IPS-18c (cell line): ENCODE data around the gene PPP2R2B.
"Not testable (repeated sequence)": the region's sequence is repeated elsewhere in the genome, so short reads cannot be mapped to it uniquely, and the experiment has no call there.

Experiments used
- H3K4me3 ChIP-seq: 2 replicates; pipeline ENCODE4 v1.7.0; 2013; ENCODE audit warnings: low read depth, mild to moderate bottlenecking, low read length, moderate library complexity; ENCODE audit not compliant: insufficient read depth
- H3K9me3 ChIP-seq: one replicate; pipeline ENCODE4 v1.6.1; 2013; ENCODE audit warnings: mild to moderate bottlenecking, low read length, moderate library complexity; ENCODE audit not compliant: control insufficient read depth, insufficient read depth

PPP2R2B gene

GRCh38 chr5:146744068-146744745 lies 134.3 kb downstream of the PPP2R2B start:
- H3K4me3 ChIP-seq, result no peak overlapping the region
- no peaks in the 10 kb centered on the region for H3K9me3 ChIP-seq

DNA sequence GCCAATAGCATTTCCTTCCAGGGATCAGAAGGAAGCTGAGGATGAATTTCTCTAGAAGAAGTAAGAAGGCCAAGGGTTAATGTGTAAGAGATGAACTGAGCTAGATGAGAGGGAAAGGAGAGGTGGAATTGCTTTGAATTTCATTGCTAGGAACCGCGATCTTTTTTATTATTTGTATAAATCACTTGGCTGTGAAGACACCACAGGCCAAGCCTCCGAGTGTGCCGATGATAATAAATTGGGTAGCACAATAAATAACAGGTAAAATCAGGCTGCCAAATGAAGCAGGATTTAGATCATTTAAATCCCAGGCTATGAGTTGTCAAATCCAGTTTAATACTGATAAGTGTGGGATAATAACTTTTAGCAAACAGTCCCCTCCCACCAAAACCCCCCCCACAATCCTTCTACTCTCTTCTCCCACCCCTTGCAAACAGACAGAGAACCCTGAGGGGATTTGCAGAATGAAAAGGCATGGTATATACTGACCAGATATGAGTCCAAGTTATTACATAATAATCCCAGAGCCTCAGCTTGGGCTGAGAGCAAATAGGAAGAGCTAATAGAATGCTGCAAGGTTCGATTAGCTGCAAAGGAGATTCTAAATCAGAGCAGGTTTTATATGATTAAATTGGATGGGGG lies 143.5 kb downstream of the PPP2R2B start:
- H3K4me3 ChIP-seq, result no peak overlapping the region
- no peaks in the 10 kb centered on the region for H3K9me3 ChIP-seq

DNA sequence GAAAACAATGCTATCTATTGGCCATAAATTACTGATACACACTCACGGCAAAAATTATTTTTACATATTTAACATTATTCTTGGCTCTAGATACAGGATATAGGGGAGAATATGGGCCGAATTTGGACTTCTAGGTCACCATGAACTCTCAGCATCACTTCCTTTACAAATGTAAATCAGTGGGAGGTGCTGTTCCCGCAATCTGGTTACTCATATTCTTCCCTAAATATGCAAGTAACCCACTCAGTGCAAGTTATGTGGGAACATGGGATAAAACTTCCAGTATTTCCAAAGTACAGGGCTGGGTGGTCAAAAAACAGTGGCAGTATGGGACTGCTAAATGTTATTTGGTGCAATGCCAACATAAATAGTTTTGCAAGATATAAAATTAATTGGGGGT lies 145.6 kb downstream of the PPP2R2B start:
- H3K9me3 ChIP-seq, result peaks cover 8% of the 10 kb centered on the region

DNA sequence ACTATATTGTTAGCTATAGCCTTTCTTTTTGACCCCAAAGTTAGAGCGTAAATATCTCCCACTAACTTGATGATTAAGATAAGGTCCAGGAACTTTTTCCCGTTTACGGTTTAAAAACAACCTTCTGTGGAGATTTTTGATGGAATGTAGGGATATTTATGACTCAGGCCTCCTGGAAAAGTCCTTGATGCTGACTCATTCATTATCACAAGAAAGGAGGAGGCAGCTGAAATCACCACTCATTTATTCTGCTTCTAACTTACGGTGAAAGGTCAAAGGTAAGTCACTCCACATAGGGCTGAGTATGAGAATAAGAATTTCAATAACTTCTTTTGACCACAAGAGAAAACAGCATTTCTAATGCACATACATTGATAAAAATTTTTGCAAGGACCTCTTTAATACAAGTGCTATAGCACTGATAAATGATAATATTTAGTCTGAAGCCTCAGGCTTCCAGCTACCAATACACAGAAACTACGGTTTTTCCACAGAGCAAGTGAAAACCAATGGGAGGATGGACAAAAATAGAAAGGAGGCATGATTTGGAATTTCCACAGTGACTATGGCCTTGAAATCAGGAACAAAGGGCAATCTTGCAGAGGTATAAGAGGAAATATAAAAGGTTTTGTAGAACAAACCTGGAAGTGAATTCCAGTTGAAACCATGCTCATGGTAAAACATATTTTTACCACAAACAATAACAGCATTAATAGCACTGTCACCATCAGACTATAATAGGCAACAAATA lies 146.5 kb downstream of the PPP2R2B start:
- Histone ChIP-seq H3K4me3 (no peak overlapping the region), H3K9me3 (peaks cover 8% of the 10 kb centered on the region)

More for the DNA sequence above, 145.6 kb downstream of the PPP2R2B start:
- no peak overlapping the region for H3K4me3 ChIP-seq

DNA sequence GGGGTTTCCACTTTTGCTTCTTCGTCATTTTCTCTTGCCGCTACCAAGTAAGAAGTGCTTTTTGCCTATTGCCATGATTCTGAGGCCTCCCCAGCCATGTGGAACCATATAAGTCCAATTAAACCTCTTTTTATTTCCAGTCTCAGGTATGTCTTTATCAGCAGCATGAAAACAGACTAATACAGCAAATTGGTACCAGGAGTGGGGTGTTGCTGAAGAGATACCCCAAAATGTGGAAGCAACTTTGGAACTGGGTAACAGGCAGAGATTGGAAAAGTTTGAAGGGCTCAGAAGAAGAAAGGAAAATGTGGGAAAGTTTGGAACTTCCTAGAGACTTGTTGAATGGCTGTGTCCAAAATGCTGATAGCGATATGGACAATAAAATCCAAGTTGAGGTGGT lies 149.8 kb downstream of the PPP2R2B start:
- H3K4me3 ChIP-seq, H3K9me3 ChIP-seq: not testable (repeated sequence)

DNA sequence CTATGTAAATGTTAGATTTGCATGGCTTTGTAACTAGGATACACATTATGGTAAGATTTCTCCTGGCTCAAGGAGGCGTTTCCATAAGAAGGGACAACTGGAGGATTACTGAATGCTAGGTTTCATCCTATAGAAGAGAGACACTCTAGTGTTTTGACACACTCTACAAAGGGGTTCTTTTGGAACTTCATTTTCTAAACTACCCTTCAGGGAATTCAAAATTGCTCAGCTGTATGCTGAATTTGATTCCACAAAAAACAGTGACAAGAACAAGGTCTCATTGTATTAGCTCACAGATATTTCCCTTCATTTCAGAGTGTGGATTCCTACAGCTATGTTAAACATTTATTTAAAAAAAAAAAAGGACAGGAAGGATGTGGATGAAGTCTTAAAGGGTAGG lies 151.7 kb downstream of the PPP2R2B start:
- no peak overlapping the region for H3K4me3 ChIP-seq

DNA sequence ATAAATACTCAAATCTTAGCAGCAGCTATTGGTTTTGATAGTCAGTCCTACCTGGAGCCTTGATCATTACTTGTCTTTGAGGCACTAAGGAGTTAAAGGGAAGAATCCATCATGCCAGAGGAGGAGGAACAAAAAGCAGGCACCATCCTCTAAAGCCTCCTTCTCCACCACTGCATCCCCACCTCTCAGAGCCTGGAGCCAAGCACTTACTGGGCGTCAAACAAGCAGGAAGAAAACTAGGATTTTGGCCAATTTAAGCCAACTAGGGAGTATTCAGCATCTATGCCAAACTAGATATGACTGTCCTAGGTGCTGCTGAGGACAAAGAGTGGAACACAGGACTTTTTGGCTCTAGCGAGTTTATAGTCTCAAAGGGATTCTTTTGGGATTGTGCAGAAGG lies 152.5 kb downstream of the PPP2R2B start:
- Histone ChIP-seq H3K9me3 (peaks cover 8% of the 10 kb centered on the region), H3K4me3 (no peak overlapping the region)

More for the DNA sequence above, 151.7 kb downstream of the PPP2R2B start:
- peaks cover 8% of the 10 kb centered on the region for H3K9me3 ChIP-seq

DNA sequence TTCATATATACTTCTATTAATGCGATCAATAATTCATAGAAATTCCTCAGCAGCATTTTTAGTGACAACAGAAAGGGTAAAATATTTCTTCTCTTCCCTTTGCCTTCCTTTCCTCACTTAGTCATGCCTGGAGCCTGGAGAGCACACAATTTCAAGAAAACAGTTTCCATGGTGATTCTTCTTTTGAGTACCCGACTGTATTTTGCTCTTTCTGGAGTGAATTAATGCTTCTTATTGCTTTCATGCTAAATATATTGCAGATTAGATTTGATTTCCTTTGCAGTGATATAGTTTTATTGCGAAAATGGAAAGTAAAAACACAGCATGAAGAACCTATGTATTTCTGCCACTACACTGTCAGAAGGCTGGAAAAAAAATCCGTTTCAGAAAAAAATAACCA lies 153.5 kb downstream of the PPP2R2B start:
- peaks cover 8% of the 10 kb centered on the region for H3K9me3 ChIP-seq
- no peak overlapping the region for H3K4me3 ChIP-seq

DNA sequence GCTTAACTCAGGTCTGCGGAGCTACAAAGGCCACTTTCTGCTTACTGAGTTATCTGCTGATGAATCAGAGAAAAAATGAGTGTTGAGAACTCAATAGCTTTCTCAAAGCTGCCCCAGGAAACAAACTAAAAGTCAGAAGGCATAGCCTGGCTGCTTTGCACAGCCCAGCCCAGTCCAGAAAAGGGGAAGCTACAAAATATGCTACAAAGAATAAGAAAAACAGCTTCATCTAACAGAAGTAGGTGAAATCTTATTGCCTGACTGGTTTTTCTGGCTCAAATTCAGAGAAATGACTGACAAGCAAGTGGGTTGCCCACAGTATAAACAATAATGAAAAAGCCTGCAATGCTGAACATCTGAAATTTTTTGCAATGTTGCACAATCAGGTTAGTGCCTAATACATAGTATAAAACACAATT lies 156.2 kb downstream of the PPP2R2B start:
- H3K4me3 ChIP-seq, result no peak overlapping the region
- no peaks in the 10 kb centered on the region for H3K9me3 ChIP-seq

GRCh38 chr5:146721073-146721815 lies 157.3 kb downstream of the PPP2R2B start:
- Histone ChIP-seq H3K9me3 (no peaks in the 10 kb centered on the region), H3K4me3 (no peak overlapping the region)

DNA sequence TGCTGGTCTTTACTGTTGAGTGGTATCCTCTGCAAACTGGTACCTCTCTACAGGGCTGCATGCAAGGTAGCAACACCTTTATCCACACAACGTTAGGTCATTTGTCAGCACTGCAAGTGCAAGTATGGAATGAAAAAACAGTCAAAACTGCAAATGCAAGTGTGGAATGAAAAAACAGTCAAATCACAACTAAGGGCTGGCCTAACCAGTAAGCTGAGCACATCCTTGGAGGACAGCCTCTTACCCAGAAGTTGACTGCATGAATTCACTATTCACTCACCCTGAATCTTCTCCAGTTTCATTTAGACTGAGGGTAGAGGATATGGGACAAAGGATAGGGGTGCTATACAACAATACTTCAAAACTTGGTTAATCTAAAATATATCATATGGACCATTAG lies 158.4 kb downstream of the PPP2R2B start:
- no peaks in the 10 kb centered on the region for H3K9me3 ChIP-seq
- no peak overlapping the region for H3K4me3 ChIP-seq

DNA sequence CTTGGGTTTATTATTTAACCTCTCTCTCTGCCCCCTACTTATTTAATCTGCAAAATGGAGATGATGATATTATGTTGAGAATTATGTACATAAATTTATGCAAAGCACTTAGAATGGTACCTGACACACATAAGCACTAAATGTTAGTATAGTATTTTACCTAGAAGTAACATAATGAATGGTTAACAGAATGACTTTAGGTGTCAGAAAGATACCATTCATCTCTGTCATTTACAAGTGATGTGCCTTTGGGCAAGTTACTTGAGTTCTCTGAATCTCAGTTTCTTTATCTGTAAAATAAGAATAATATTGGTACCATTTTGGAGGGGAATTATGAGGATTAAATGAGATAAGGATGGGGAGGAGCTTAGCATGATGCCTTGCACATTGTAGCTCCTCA lies 159.4 kb downstream of the PPP2R2B start:
- Histone ChIP-seq H3K9me3 (no peaks in the 10 kb centered on the region), H3K4me3 (no peak overlapping the region)

GRCh38 chr5:146718609-146719008 lies 159.9 kb downstream of the PPP2R2B start:
- Histone ChIP-seq H3K4me3 (no peak overlapping the region), H3K9me3 (no peaks in the 10 kb centered on the region)

GRCh38 chr5:146717951-146718350 lies 160.6 kb downstream of the PPP2R2B start:
- H3K9me3 ChIP-seq, result no peaks in the 10 kb centered on the region

DNA sequence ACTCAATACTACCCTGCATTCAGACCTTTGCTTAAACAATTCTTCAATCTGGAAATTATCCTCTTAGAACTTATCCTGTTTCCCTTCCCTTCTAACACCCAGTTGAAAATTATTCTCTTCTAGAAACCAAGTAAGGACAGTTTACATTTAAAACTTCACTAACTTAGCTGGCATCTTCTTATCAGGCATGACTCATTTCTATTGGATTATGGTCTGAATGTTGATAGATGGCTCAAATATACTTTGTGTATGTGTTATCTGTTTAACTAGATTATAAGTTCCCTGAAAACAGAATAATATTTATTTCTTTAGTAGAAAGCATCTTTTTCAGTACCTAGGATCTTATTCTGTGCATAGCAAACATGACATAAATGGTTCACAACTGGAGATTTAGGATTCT lies 161.9 kb downstream of the PPP2R2B start:
- H3K9me3 ChIP-seq, result no peaks in the 10 kb centered on the region
- H3K4me3 ChIP-seq, result no peak overlapping the region

More at GRCh38 chr5:146717951-146718350, 160.6 kb downstream of the PPP2R2B start:
- no peak overlapping the region for H3K4me3 ChIP-seq

GRCh38 chr5:146710348-146710747 lies 168.2 kb downstream of the PPP2R2B start:
- no peak overlapping the region for H3K4me3 ChIP-seq
- no peaks in the 10 kb centered on the region for H3K9me3 ChIP-seq

DNA sequence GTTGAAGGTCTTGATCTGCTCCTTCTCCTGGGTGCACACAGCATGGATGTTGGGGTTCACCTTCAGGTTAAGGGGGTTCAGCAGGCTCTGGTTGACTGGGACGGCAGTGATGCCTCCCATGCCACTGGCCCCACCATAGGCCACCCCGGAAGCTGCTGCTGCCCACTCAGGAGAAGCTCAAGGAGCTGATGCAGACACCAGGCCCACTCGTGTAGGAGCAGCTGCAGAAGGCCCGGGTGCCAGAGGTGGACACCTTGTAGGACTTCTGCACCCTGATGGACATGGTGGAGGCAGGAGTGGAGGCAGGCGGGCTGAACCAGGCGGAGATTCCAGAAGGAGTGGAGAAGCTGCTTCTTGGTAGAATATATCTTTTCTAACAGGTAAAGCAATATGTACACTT lies 171.2 kb downstream of the PPP2R2B start:
- no peak overlapping the region for H3K4me3 ChIP-seq
- no peaks in the 10 kb centered on the region for H3K9me3 ChIP-seq
